Measurements from ENCODE around the gene TANC1. TPM values are rescaled to one million over a fixed set of nuclear protein-coding genes. Genes with fewer than 3 reads are reported as not detected.

TANC1 gene
- total and polyA plus RNA-seq, 7 experiments from 2014 or later, result 0.13 to 0.39 (median 0.22) TPM; not detected in 1

DNA sequence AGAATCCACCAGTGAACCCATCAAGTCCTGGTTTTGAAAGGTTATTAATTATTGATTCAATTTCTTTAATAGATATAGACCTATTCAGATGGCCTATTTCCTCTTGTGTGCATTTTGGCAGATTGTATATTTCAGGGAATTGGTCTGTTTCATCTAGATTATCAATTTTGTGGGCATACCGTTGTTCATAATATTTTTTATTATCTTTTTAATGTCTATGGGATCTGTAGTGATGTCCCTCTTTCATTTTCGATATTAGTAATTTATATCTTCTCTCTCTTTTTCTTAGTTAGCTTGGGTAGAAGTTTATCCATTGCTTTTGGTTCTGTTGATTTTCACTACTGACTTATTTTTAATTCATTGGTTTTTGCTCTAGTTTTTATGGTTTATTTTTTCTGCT is 39.9 kb upstream of the TANC1 start:
- peaks cover 0 to 7% (median 0%) of the 10 kb centered on the region in 7 donors for H3K4me1 Mint-ChIP-seq
- no peak overlapping the region for H3K27ac Mint-ChIP-seq
- Histone ChIP-seq H3K4me1 (ENCODE audit: control insufficient read depth in 2 of 2, insufficient read depth in 2 of 2, low read length in 2 of 2) (no peaks in the 10 kb centered on the region), H3K9me3 (ENCODE audit: control insufficient read depth in 2 of 3, low read length in 3 of 3) (no peaks in the 10 kb centered on the region), H3K4me3 (ENCODE audit: low read length) (no peak overlapping the region), H3K36me3 (ENCODE audit: control insufficient read depth in 2 of 3, insufficient read depth in 3 of 3, low read length in 3 of 3) (no peaks in the 10 kb centered on the region), H3K27ac (ENCODE audit: low read depth, low read length) (no peak overlapping the region), H3K27me3 (ENCODE audit: control insufficient read depth in 2 of 2, insufficient read depth in 2 of 2, low read length in 2 of 2) (no peaks in the 10 kb centered on the region)
- peaks cover 0 to 15% (median 2%) of the 10 kb centered on the region in 11 donors for H3K9me3 Mint-ChIP-seq
- ATAC-seq, result no peak
- no peak for DNase-seq
- H3K36me3 Mint-ChIP-seq, result peaks cover 0 to 5% (median 0%) of the 10 kb centered on the region in 5 donors
- H3K27me3 Mint-ChIP-seq, result peaks cover 0 to 10% (median 4%) of the 10 kb centered on the region in 5 donors
- intact Hi-C loops (cut with micrococcal nuclease), result no loop called here
- ChIA-PET CTCF (no interaction called here), POLR2A (no interaction called here)
- H3K4me3 Mint-ChIP-seq, result no peak overlapping the region

DNA sequence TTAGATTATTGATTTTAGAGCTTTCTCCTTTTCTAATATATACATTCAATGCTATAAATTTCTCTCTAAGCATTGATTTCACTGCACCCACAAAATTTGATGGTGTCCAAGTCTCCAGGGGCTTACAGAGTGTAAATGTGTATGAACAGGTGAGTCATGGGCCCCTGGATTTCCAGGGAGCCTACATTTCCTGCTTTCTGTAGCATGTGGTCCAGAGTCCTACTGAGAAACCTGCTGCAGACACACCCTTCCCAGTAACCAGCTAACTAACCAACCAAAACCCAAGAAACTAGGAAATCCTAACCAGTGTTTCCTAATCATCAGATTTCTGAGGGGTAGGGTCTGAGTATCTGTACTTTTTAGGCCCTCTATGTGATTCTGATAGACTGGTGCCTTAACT is 39.5 kb upstream of the TANC1 start:
- H3K4me1 ChIP-seq (ENCODE audit: control insufficient read depth in 2 of 2, insufficient read depth in 2 of 2, low read length in 2 of 2), result no peaks in the 10 kb centered on the region
- no peak overlapping the region for H3K4me3 Mint-ChIP-seq
- no peaks in the 10 kb centered on the region for H3K36me3 ChIP-seq (ENCODE audit: control insufficient read depth in 2 of 3, insufficient read depth in 3 of 3, low read length in 3 of 3)
- no peaks in the 10 kb centered on the region for H3K9me3 ChIP-seq (ENCODE audit: control insufficient read depth in 2 of 3, low read length in 3 of 3)
- peaks cover 0 to 10% (median 3%) of the 10 kb centered on the region in 5 donors for H3K27me3 Mint-ChIP-seq
- peaks cover 0 to 7% (median 0%) of the 10 kb centered on the region in 7 donors for H3K4me1 Mint-ChIP-seq
- no peak overlapping the region for H3K4me3 ChIP-seq (ENCODE audit: low read length)
- POLR2A ChIA-PET, result no interaction called here
- H3K27ac ChIP-seq (ENCODE audit: low read depth, low read length), result no peak overlapping the region
- DNase-seq (no peak), ATAC-seq (no peak)
- H3K27ac Mint-ChIP-seq, result no peak overlapping the region
- H3K27me3 ChIP-seq (ENCODE audit: control insufficient read depth in 2 of 2, insufficient read depth in 2 of 2, low read length in 2 of 2), result no peaks in the 10 kb centered on the region
- intact Hi-C loops (cut with micrococcal nuclease), result no loop called here
- peaks cover 0 to 15% (median 2%) of the 10 kb centered on the region in 11 donors for H3K9me3 Mint-ChIP-seq
- CTCF ChIA-PET, result no interaction called here
- peaks cover 0 to 5% (median 0%) of the 10 kb centered on the region in 5 donors for H3K36me3 Mint-ChIP-seq

- Mint-ChIP-seq H3K27ac (no peak overlapping the region), H3K4me3 (no peak overlapping the region), H3K27me3 (peaks cover 0 to 7% (median 5%) of the 10 kb centered on the region in 5 donors), H3K4me1 (peaks cover 0 to 7% (median 0%) of the 10 kb centered on the region in 7 donors), H3K36me3 (peaks cover 0 to 5% (median 0%) of the 10 kb centered on the region in 5 donors), H3K9me3 (peaks cover 0 to 15% (median 2%) of the 10 kb centered on the region in 11 donors)
- ChIA-PET CTCF (no interaction called here), POLR2A (no interaction called here)
- no peak overlapping the region for H3K4me3 ChIP-seq (ENCODE audit: low read length)
- H3K4me1 ChIP-seq (ENCODE audit: control insufficient read depth in 2 of 2, insufficient read depth in 2 of 2, low read length in 2 of 2), result no peaks in the 10 kb centered on the region
- ATAC-seq, result no peak
- DNase-seq, result no peak
- intact Hi-C loops (cut with micrococcal nuclease), result no loop called here
- no peaks in the 10 kb centered on the region for H3K36me3 ChIP-seq (ENCODE audit: control insufficient read depth in 2 of 3, insufficient read depth in 3 of 3, low read length in 3 of 3)
- no peaks in the 10 kb centered on the region for H3K27me3 ChIP-seq (ENCODE audit: control insufficient read depth in 2 of 2, insufficient read depth in 2 of 2, low read length in 2 of 2)
- no peaks in the 10 kb centered on the region for H3K9me3 ChIP-seq (ENCODE audit: control insufficient read depth in 2 of 3, low read length in 3 of 3)
- H3K27ac ChIP-seq (ENCODE audit: low read depth, low read length), result no peak overlapping the region
Observed at GRCh38 chr2:158931572-158931971, 36.9 kb upstream of the TANC1 start.

GRCh38 chr2:158932131-158932645 is 36.3 kb upstream of the TANC1 start:
- no peak overlapping the region for H3K4me3 Mint-ChIP-seq
- ChIA-PET POLR2A (no interaction called here), CTCF (no interaction called here)
- peaks cover 0 to 7% (median 0%) of the 10 kb centered on the region in 7 donors for H3K4me1 Mint-ChIP-seq
- intact Hi-C loops (cut with micrococcal nuclease), result no loop called here
- Histone ChIP-seq H3K36me3 (ENCODE audit: control insufficient read depth in 2 of 3, insufficient read depth in 3 of 3, low read length in 3 of 3) (no peaks in the 10 kb centered on the region), H3K27me3 (ENCODE audit: control insufficient read depth in 2 of 2, insufficient read depth in 2 of 2, low read length in 2 of 2) (no peaks in the 10 kb centered on the region), H3K4me1 (ENCODE audit: control insufficient read depth in 2 of 2, insufficient read depth in 2 of 2, low read length in 2 of 2) (no peaks in the 10 kb centered on the region), H3K4me3 (ENCODE audit: low read length) (no peak overlapping the region), H3K9me3 (ENCODE audit: control insufficient read depth in 2 of 3, low read length in 3 of 3) (no peaks in the 10 kb centered on the region), H3K27ac (ENCODE audit: low read depth, low read length) (no peak overlapping the region)
- H3K9me3 Mint-ChIP-seq, result peaks cover 0 to 15% (median 2%) of the 10 kb centered on the region in 11 donors
- peaks cover 0 to 5% (median 0%) of the 10 kb centered on the region in 5 donors for H3K36me3 Mint-ChIP-seq
- ATAC-seq, result no peak
- no peak overlapping the region for H3K27ac Mint-ChIP-seq
- DNase-seq, result no peak
- peaks cover 0 to 10% (median 5%) of the 10 kb centered on the region in 5 donors for H3K27me3 Mint-ChIP-seq

- H3K27ac ChIP-seq (ENCODE audit: low read depth, low read length), result no peak overlapping the region
- Mint-ChIP-seq H3K27ac (no peak overlapping the region), H3K4me3 (no peak overlapping the region), H3K27me3 (peaks cover 0 to 18% (median 2%) of the 10 kb centered on the region in 5 donors), H3K36me3 (peaks cover 0 to 5% (median 0%) of the 10 kb centered on the region in 5 donors), H3K9me3 (peaks cover 0 to 18% (median 3%) of the 10 kb centered on the region in 11 donors), H3K4me1 (peaks cover 0 to 2% (median 0%) of the 10 kb centered on the region in 7 donors)
- H3K9me3 ChIP-seq (ENCODE audit: control insufficient read depth in 2 of 3, low read length in 3 of 3), result no peaks in the 10 kb centered on the region
- no peak overlapping the region for H3K4me3 ChIP-seq (ENCODE audit: low read length)
- ATAC-seq, result no peak
- POLR2A ChIA-PET, result no interaction called here
- intact Hi-C loops (cut with micrococcal nuclease), result no loop called here
- no peaks in the 10 kb centered on the region for H3K36me3 ChIP-seq (ENCODE audit: control insufficient read depth in 2 of 3, insufficient read depth in 3 of 3, low read length in 3 of 3)
- no peaks in the 10 kb centered on the region for H3K4me1 ChIP-seq (ENCODE audit: control insufficient read depth in 2 of 2, insufficient read depth in 2 of 2, low read length in 2 of 2)
- DNase-seq, result no peak
- CTCF ChIA-PET, result no interaction called here
- no peaks in the 10 kb centered on the region for H3K27me3 ChIP-seq (ENCODE audit: control insufficient read depth in 2 of 2, insufficient read depth in 2 of 2, low read length in 2 of 2)
Observed at GRCh38 chr2:158934170-158934569, 34.3 kb upstream of the TANC1 start.

DNA sequence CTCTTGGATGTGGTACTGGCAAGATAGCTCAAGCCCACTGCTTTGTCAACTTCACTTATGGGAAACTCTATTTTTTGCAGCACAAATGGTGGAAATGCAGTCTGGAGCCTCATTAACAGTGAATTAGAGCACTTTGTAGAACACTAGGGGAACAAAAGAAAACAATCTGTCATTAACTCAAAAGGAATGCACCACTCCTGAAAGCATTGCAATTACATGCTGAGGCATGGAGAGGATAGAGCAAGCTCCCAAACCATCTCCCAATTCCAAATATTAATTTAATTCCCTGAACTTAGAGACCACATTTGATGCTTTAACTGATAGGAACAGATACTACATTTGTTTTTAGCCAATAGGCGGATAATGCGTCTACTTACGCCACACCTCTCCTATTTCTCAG is 32.8 kb upstream of the TANC1 start:
- Histone ChIP-seq H3K9me3 (ENCODE audit: control insufficient read depth in 2 of 3, low read length in 3 of 3) (no peaks in the 10 kb centered on the region), H3K4me1 (ENCODE audit: control insufficient read depth in 2 of 2, insufficient read depth in 2 of 2, low read length in 2 of 2) (no peaks in the 10 kb centered on the region), H3K27me3 (ENCODE audit: control insufficient read depth in 2 of 2, insufficient read depth in 2 of 2, low read length in 2 of 2) (no peaks in the 10 kb centered on the region), H3K4me3 (ENCODE audit: low read length) (no peak overlapping the region), H3K36me3 (ENCODE audit: control insufficient read depth in 2 of 3, insufficient read depth in 3 of 3, low read length in 3 of 3) (no peaks in the 10 kb centered on the region), H3K27ac (ENCODE audit: low read depth, low read length) (no peak overlapping the region)
- Mint-ChIP-seq H3K27me3 (peaks cover 0 to 18% (median 2%) of the 10 kb centered on the region in 5 donors), H3K9me3 (peaks cover 0 to 8% (median 0%) of the 10 kb centered on the region in 11 donors), H3K36me3 (no peaks in the 10 kb centered on the region), H3K27ac (no peak overlapping the region), H3K4me3 (no peak overlapping the region), H3K4me1 (no peaks in the 10 kb centered on the region)
- ChIA-PET POLR2A (no interaction called here), CTCF (interaction anchor here (0.6 kb wide), 1 partner anchor 213 kb away, joined by 3 read pairs; no protein-coding TSS in a partner anchor)
- no peak for ATAC-seq
- DNase-seq, result no peak
- intact Hi-C loops (cut with micrococcal nuclease), result no loop called here

GRCh38 chr2:158936978-158937377 is 31.5 kb upstream of the TANC1 start:
- H3K9me3 Mint-ChIP-seq, result peaks cover 0 to 4% (median 0%) of the 10 kb centered on the region in 11 donors
- Histone ChIP-seq H3K36me3 (ENCODE audit: control insufficient read depth in 2 of 3, insufficient read depth in 3 of 3, low read length in 3 of 3) (no peaks in the 10 kb centered on the region), H3K4me3 (ENCODE audit: low read length) (no peak overlapping the region), H3K27ac (ENCODE audit: low read depth, low read length) (no peak overlapping the region), H3K9me3 (ENCODE audit: control insufficient read depth in 2 of 3, low read length in 3 of 3) (no peaks in the 10 kb centered on the region), H3K27me3 (ENCODE audit: control insufficient read depth in 2 of 2, insufficient read depth in 2 of 2, low read length in 2 of 2) (no peaks in the 10 kb centered on the region), H3K4me1 (ENCODE audit: control insufficient read depth in 2 of 2, insufficient read depth in 2 of 2, low read length in 2 of 2) (no peaks in the 10 kb centered on the region)
- H3K36me3 Mint-ChIP-seq, result peaks cover 0 to 3% (median 0%) of the 10 kb centered on the region in 5 donors
- CTCF ChIA-PET, result no interaction called here
- DNase-seq (no peak), ATAC-seq (no peak)
- no peak overlapping the region for H3K4me3 Mint-ChIP-seq
- no peaks in the 10 kb centered on the region for H3K4me1 Mint-ChIP-seq
- no peak overlapping the region for H3K27ac Mint-ChIP-seq
- POLR2A ChIA-PET, result no interaction called here
- peaks cover 0 to 18% (median 2%) of the 10 kb centered on the region in 5 donors for H3K27me3 Mint-ChIP-seq
- intact Hi-C loops (cut with micrococcal nuclease), result no loop called here

Measured in naive thymus-derived CD4-positive, alpha-beta T cell (primary cell).